NCI-H226 (cell line): ENCODE results near the gene CDK8.

Experiments
- DNase-seq: peaks from one replicate; pipeline ENCODE4 v3.0.0-alpha.2; 2015

Gene CDK8

DNA sequence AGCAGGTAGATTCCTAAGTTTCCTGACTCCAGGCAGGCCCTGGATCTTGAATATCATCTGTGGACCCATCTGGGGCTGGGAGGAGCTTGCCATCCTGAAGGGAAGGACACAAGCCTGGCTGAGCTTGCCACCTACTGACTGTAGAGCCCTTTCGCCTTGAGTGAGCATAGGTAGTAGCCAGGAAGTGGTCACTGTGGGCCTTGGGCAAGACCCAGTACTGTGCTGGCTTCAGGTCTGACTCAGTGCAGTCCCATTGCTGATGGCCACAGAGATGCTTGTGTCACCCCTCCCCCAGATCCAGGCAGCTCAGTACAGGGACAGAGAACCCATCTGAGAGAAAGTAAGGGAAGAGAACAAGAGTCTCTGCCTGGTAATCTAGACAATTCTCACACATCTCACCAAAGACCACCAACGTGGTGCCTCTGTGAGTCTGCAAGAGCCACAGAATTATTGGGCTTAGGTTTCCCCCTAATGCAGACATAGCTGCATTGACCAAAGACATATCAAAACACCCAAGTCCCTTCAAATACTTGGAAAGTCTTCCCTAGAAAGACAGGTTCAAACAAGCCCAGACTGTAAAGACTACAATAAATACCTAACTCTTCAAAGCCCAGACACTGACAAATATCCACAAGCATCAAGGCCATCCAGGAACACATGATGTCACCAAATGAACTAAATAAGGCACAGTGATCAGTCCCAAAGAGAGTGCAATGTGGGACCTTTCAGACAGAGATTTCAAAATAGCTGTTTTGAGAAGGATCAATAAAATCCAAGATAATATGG is 195.3 kb downstream of the CDK8 start:
- DNase-seq: no peak
